GM21367 (cell line): ENCODE data around the gene XPO6.
"Not testable (repeated sequence)": the region's sequence is repeated elsewhere in the genome, so short reads cannot be mapped to it uniquely, and the experiment has no call there.

Source experiments
- ATAC-seq: cut with Tn5 transposase; IDR thresholded peaks from one replicate; pipeline ENCODE4 v1.9.1; 2021; ENCODE audit not compliant: unreplicated experiment

The XPO6 gene

GRCh38 chr16:28117168-28117565 lies 94.6 kb downstream of the XPO6 start:
- no peak for ATAC-seq

GRCh38 chr16:28115866-28116265 lies 95.9 kb downstream of the XPO6 start:
- not testable (repeated sequence) for ATAC-seq

- ATAC-seq = no peak
These were observed 98.9 kb downstream of the XPO6 start for GRCh38 chr16:28112908-28113307.

GRCh38 chr16:28110977-28111376 lies 100.8 kb downstream of the XPO6 start:
- ATAC-seq = no peak

- ATAC-seq = no peak
These were observed 101.3 kb downstream of the XPO6 start for GRCh38 chr16:28110479-28110878.

- ATAC-seq = no peak
These were observed 101.7 kb downstream of the XPO6 start for GRCh38 chr16:28110074-28110473.

GRCh38 chr16:28108590-28109247 lies 103.0 kb downstream of the XPO6 start:
- ATAC-seq = no peak

GRCh38 chr16:28107232-28107631 lies 104.5 kb downstream of the XPO6 start:
- ATAC-seq = no peak

GRCh38 chr16:28106467-28107215 lies 105.1 kb downstream of the XPO6 start:
- no peak for ATAC-seq

GRCh38 chr16:28105954-28106353 lies 105.8 kb downstream of the XPO6 start:
- no peak for ATAC-seq

- no peak for ATAC-seq
These were observed 106.5 kb downstream of the XPO6 start for GRCh38 chr16:28105297-28105696.

- ATAC-seq = no peak
These were observed 107.4 kb downstream of the XPO6 start for GRCh38 chr16:28104404-28104803.

- ATAC-seq = no peak
These were observed 108.1 kb downstream of the XPO6 start for GRCh38 chr16:28103516-28104170.

- no peak for ATAC-seq
These were observed 110.3 kb downstream of the XPO6 start for GRCh38 chr16:28101533-28101890.

- no peak for ATAC-seq
These were observed 110.8 kb downstream of the XPO6 start for GRCh38 chr16:28100810-28101532.

- no peak for ATAC-seq
These were observed 112.5 kb downstream of the XPO6 start for GRCh38 chr16:28098959-28099945.

- ATAC-seq = no peak
These were observed 113.4 kb downstream of the XPO6 start for GRCh38 chr16:28098171-28098958.

GRCh38 chr16:28096983-28097899 lies 114.5 kb downstream of the XPO6 start:
- no peak for ATAC-seq

- no peak for ATAC-seq
These were observed 118.4 kb downstream of the XPO6 start for GRCh38 chr16:28093385-28093725.
